Measurements from ENCODE around the gene TRDMT1. TPM values are rescaled to one million over a fixed set of nuclear protein-coding genes. Genes with fewer than 3 reads are reported as not detected.

The TRDMT1 gene
- total RNA-seq, 1 experiment from 2014 or later = 10.3 TPM

DNA sequence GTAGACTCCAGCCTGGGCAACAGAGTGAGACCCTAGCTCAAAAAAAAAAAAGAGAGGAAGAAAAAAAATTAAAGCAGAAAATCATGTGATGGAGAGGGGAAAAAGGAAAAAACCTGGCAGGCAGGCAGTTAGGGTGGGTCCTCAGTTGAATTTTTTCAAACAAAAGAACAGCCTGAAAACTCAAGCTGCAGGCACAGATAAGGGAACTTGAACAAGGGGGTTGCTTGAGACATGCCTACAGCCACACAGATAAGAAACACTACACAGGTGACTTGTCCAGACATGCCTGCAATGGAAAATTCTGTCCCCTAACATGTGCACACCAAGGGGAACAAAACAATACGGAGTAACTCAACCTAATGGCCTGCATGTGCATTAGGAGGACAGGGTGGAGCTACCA, 45.7 kb upstream of the TRDMT1 start:
- no peak overlapping the region for H3K4me3 Mint-ChIP-seq (ENCODE audit: low read depth, unreplicated experiment)
- no peak for DNase-seq
- H3K4me1 Mint-ChIP-seq (ENCODE audit: low read depth, unreplicated experiment) = peaks cover 8% of the 10 kb centered on the region

DNA sequence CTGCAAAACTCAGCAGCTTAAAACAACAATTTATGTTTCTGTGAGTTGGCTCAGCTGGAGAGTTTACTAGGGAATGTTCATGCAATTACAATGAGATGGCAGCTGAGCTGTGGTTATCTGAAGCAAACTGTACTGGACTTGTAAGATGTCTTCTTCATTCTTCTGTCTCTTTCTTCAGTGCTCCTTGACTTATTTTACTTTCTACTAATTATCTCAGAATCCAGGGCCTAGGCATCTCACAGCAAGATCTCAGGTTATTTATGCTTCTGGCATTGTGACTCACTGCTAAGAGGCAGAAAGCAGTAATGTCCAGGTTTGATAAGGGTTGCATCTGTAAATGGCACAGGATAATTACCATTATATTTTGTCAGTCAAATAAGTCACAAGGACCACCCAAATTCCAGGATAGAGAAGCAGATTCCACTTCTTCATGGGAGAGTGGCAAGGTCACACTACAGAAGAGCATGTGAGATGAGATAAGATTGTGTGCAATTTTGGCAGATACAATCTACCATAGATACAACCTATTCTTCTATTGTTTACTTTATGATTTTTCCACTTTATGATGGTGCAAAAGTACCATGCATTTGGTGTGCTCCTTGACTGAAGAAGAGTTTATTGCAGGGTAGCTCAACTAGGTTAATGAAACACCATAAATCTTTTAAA, 43.4 kb upstream of the TRDMT1 start:
- intact Hi-C loops (cut with micrococcal nuclease; ENCODE audit: unreplicated experiment) = no loop called here
- H3K9me3 Mint-ChIP-seq (ENCODE audit: low read depth, unreplicated experiment) = peaks cover 4% of the 10 kb centered on the region
- H3K36me3 Mint-ChIP-seq (ENCODE audit: insufficient read depth, unreplicated experiment) = no peaks in the 10 kb centered on the region
- TF ChIP-seq, protein P1, sequence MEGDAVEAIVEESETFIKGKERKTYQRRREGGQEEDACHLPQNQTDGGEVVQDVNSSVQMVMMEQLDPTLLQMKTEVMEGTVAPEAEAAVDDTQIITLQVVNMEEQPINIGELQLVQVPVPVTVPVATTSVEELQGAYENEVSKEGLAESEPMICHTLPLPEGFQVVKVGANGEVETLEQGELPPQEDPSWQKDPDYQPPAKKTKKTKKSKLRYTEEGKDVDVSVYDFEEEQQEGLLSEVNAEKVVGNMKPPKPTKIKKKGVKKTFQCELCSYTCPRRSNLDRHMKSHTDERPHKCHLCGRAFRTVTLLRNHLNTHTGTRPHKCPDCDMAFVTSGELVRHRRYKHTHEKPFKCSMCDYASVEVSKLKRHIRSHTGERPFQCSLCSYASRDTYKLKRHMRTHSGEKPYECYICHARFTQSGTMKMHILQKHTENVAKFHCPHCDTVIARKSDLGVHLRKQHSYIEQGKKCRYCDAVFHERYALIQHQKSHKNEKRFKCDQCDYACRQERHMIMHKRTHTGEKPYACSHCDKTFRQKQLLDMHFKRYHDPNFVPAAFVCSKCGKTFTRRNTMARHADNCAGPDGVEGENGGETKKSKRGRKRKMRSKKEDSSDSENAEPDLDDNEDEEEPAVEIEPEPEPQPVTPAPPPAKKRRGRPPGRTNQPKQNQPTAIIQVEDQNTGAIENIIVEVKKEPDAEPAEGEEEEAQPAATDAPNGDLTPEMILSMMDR (IDR thresholded peaks at IDR 0.05; ENCODE audit: unreplicated experiment) = no peak
- no TSS peak for BruUV-seq (replicated peaks)
- CTCF ChIA-PET = no interaction called here
- H3K4me3 Mint-ChIP-seq (ENCODE audit: low read depth, unreplicated experiment) = no peak overlapping the region
- no peak for DNase-seq
- no peaks in the 10 kb centered on the region for H3K27me3 Mint-ChIP-seq (ENCODE audit: unreplicated experiment)
- H3K27ac Mint-ChIP-seq (ENCODE audit: unreplicated experiment) = no peak overlapping the region
- H3K4me1 Mint-ChIP-seq (ENCODE audit: low read depth, unreplicated experiment) = peaks cover 8% of the 10 kb centered on the region

More for the DNA sequence above, 45.7 kb upstream of the TRDMT1 start:
- peaks cover 4% of the 10 kb centered on the region for H3K9me3 Mint-ChIP-seq (ENCODE audit: low read depth, unreplicated experiment)
- no TSS peak for BruUV-seq (replicated peaks)
- H3K36me3 Mint-ChIP-seq (ENCODE audit: insufficient read depth, unreplicated experiment) = no peaks in the 10 kb centered on the region
- intact Hi-C loops (cut with micrococcal nuclease; ENCODE audit: unreplicated experiment) = no loop called here
- no peaks in the 10 kb centered on the region for H3K27me3 Mint-ChIP-seq (ENCODE audit: unreplicated experiment)
- H3K27ac Mint-ChIP-seq (ENCODE audit: unreplicated experiment) = no peak overlapping the region
- TF ChIP-seq, protein P1 (IDR thresholded peaks at IDR 0.05; ENCODE audit: unreplicated experiment) = no peak
- CTCF ChIA-PET = interaction anchor here (0.9 kb wide), 1 partner anchor 13 kb away, joined by 4 read pairs; no protein-coding TSS in a partner anchor

DNA sequence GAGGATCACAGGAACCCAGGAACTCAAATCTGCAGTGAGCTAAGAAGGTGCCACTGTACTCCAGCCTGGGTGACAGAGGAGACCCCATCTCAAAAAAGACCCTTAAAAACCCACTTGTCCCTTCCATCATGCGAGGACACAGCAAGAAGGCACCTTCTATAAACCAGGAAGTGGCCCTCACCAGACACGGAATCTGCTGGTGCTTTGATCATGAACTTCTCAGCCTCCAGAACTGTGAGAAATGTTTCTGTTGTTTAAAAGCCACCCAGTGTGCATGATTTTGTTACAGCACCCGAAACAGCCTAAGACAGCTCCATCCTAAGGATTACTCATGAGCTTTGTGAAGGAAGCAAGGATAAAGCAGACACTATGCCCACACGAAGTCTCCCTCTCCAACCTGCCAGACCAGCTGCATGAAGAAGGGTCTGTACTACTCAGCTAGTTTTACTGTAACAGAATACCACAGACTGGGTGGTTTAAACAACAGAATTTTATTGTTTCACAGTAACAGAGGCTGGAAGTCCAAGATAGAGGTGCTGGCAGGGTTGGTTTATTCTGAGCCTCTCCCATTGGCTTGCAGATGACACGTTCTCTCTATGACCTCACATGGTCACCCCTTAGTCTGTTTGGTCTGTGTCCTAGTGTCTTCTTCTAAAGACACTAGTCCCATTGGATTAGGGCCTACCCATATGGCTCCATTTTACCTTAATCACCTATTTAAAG, 40.3 kb upstream of the TRDMT1 start:
- no peak overlapping the region for H3K4me3 Mint-ChIP-seq (ENCODE audit: low read depth, unreplicated experiment)
- no TSS peak for BruUV-seq (replicated peaks)

DNA sequence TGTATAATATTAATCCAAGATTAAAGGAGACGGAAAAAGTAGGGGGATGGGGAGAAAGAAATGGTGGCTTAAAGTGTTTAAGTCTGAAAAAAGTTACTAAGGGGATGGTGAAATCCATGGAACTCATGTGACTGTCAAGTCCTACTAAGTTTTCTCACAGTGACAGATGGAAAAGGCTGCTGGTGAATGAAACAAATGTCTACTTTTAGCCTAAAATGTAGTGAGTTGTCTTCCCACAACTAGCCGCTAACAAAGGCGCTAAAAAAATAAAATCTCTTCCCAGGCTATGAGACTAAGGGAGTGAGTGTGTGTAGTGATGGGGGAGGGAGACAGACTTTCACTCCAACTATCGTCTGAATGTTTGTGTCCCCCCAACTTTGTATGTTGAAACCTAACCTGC, 39.1 kb upstream of the TRDMT1 start:
- no peaks in the 10 kb centered on the region for H3K9me3 Mint-ChIP-seq (ENCODE audit: low read depth, unreplicated experiment)
- intact Hi-C loops (cut with micrococcal nuclease; ENCODE audit: unreplicated experiment) = no loop called here
- CTCF ChIA-PET = no interaction called here
- no peak overlapping the region for H3K27ac Mint-ChIP-seq (ENCODE audit: unreplicated experiment)
- TF ChIP-seq, protein P1 (IDR thresholded peaks at IDR 0.05; ENCODE audit: unreplicated experiment) = no peak
- no peak for DNase-seq
- BruUV-seq (replicated peaks) = no TSS peak
- H3K36me3 Mint-ChIP-seq (ENCODE audit: insufficient read depth, unreplicated experiment) = peaks cover 17% of the 10 kb centered on the region
- no peaks in the 10 kb centered on the region for H3K4me1 Mint-ChIP-seq (ENCODE audit: low read depth, unreplicated experiment)
- H3K27me3 Mint-ChIP-seq (ENCODE audit: unreplicated experiment) = no peaks in the 10 kb centered on the region
- H3K4me3 Mint-ChIP-seq (ENCODE audit: low read depth, unreplicated experiment) = no peak overlapping the region

More for the DNA sequence above, 40.3 kb upstream of the TRDMT1 start:
- Mint-ChIP-seq H3K9me3 (ENCODE audit: low read depth, unreplicated experiment) (peaks cover 4% of the 10 kb centered on the region), H3K27ac (ENCODE audit: unreplicated experiment) (no peak overlapping the region), H3K4me1 (ENCODE audit: low read depth, unreplicated experiment) (no peaks in the 10 kb centered on the region), H3K36me3 (ENCODE audit: insufficient read depth, unreplicated experiment) (peaks cover 9% of the 10 kb centered on the region), H3K27me3 (ENCODE audit: unreplicated experiment) (no peaks in the 10 kb centered on the region)
- intact Hi-C loops (cut with micrococcal nuclease; ENCODE audit: unreplicated experiment) = no loop called here
- TF ChIP-seq, protein P1 (IDR thresholded peaks at IDR 0.05; ENCODE audit: unreplicated experiment) = no peak
- CTCF ChIA-PET = no interaction called here
- DNase-seq = no peak
